H9 (cell line): ENCODE measurements around the gene TRIO. TPM values are rescaled to one million over a fixed set of nuclear protein-coding genes. Genes with fewer than 3 reads are reported as not detected.

ENCODE experiments used
- DNase-seq: peaks from one replicate; pipeline ENCODE4 v3.0.0-alpha.2; 2017
- H2AFZ ChIP-seq: one replicate; pipeline ENCODE4 v1.6.1; 2013; ENCODE audit warnings: mild to moderate bottlenecking, low read length, control low read depth, moderate library complexity
- H2AK5ac ChIP-seq: 2 replicates; pipeline ENCODE4 v1.6.1; 2013; ENCODE audit warnings: low read length, control low read depth, mixed read lengths; ENCODE audit not compliant: insufficient read length
- H2BK120ac ChIP-seq: one replicate; pipeline ENCODE4 v1.6.1; 2013; ENCODE audit warnings: low read depth, mild to moderate bottlenecking, low read length, control low read depth, inconsistent platforms; ENCODE audit not compliant: poor library complexity, severe bottlenecking
- H2BK12ac ChIP-seq: 2 replicates; pipeline ENCODE4 v1.6.1; 2013; ENCODE audit warnings: low read length, control low read depth, mixed read lengths, low read depth; ENCODE audit not compliant: insufficient read length
- H2BK15ac ChIP-seq: 2 replicates; pipeline ENCODE4 v1.6.1; 2013; ENCODE audit warnings: low read depth, low read length, control low read depth
- H2BK20ac ChIP-seq: one replicate; pipeline ENCODE4 v1.6.1; 2013; ENCODE audit warnings: low read depth, mild to moderate bottlenecking, low read length, control low read depth, inconsistent platforms; ENCODE audit not compliant: poor library complexity, severe bottlenecking
- H2BK5ac ChIP-seq: 2 replicates; pipeline ENCODE4 v1.6.1; 2013; ENCODE audit warnings: low read length, control low read depth, mixed read lengths; ENCODE audit not compliant: insufficient read length
- H3K14ac ChIP-seq: 2 replicates; pipeline ENCODE4 v1.6.1; 2013; ENCODE audit warnings: low read length, control low read depth; ENCODE audit not compliant: insufficient read depth
- H3K18ac ChIP-seq: 2 replicates; pipeline ENCODE4 v1.6.1; 2013; ENCODE audit warnings: low read depth, mild to moderate bottlenecking, mixed read lengths, low read length, control low read depth; ENCODE audit not compliant: insufficient read length
- H3K23ac ChIP-seq: 2 replicates; pipeline ENCODE4 v1.6.1; 2013; ENCODE audit warnings: low read length, control low read depth, mixed read lengths, low read depth; ENCODE audit not compliant: insufficient read length
- H3K23me2 ChIP-seq: 2 replicates; pipeline ENCODE4 v1.6.1; 2013; ENCODE audit warnings: low read depth, mild to moderate bottlenecking, mixed read lengths, low read length, control low read depth; ENCODE audit not compliant: insufficient read length, poor library complexity, severe bottlenecking
- H3K27ac ChIP-seq: 2 replicates; pipeline ENCODE4 v1.5.1; 2013; ENCODE audit warnings: low read length, control low read depth, mixed read lengths, low read depth; ENCODE audit not compliant: insufficient read length
- H3K27me3 ChIP-seq: 2 replicates; pipeline ENCODE4 v1.6.1; 2013; ENCODE audit warnings: low read length, control low read depth, inconsistent platforms; ENCODE audit not compliant: insufficient read depth
- H3K4ac ChIP-seq: 2 replicates; pipeline ENCODE4 v1.6.1; 2013; ENCODE audit warnings: low read depth, mild to moderate bottlenecking, control low read depth, inconsistent platforms, low read length, moderate library complexity
- H3K4me1 ChIP-seq: 2 replicates; pipeline ENCODE4 v1.6.1; 2013; ENCODE audit warnings: low read length, control low read depth, inconsistent platforms; ENCODE audit not compliant: insufficient read depth
- H3K4me2 ChIP-seq: 2 replicates; pipeline ENCODE4 v1.6.1; 2013; ENCODE audit warnings: low read length, control low read depth, mixed read lengths; ENCODE audit not compliant: insufficient read length, insufficient read depth
- H3K56ac ChIP-seq: 2 replicates; pipeline ENCODE4 v1.6.1; 2013; ENCODE audit warnings: low read depth, mild to moderate bottlenecking, mixed read lengths, low read length, control low read depth; ENCODE audit not compliant: insufficient read length
- H3K79me1 ChIP-seq: 2 replicates; pipeline ENCODE4 v1.6.1; 2013; ENCODE audit warnings: low read depth, mild to moderate bottlenecking, moderate library complexity, low read length, control low read depth, inconsistent platforms; ENCODE audit not compliant: insufficient read depth, poor library complexity, severe bottlenecking
- H3K79me2 ChIP-seq: 2 replicates; pipeline ENCODE4 v1.6.1; 2013; ENCODE audit warnings: low read length, control low read depth, inconsistent platforms; ENCODE audit not compliant: insufficient read depth
- H3K9ac ChIP-seq: 2 replicates; pipeline ENCODE4 v1.6.1; 2013; ENCODE audit warnings: low read length, control low read depth, mixed read lengths; ENCODE audit not compliant: insufficient read length; ENCODE audit errors: extremely low read depth
- H3K9me3 ChIP-seq: one replicate; pipeline ENCODE4 v1.6.1; 2013; ENCODE audit warnings: low read depth, low read length, inconsistent platforms; ENCODE audit not compliant: control insufficient read depth
- H3T11ph ChIP-seq: one replicate; pipeline ENCODE4 v1.6.1; 2013; ENCODE audit warnings: mild to moderate bottlenecking, low read length, control low read depth, inconsistent platforms
- H4K20me1 ChIP-seq: one replicate; pipeline ENCODE4 v1.6.1; 2013; ENCODE audit not compliant: control insufficient read depth, insufficient read length, insufficient read depth
- H4K5ac ChIP-seq: 2 replicates; pipeline ENCODE4 v1.6.1; 2013; ENCODE audit warnings: low read depth, mild to moderate bottlenecking, mixed read lengths, low read length, control low read depth; ENCODE audit not compliant: insufficient read length
- H4K8ac ChIP-seq: replicated peaks from 2 replicates; pipeline ENCODE4 v1.6.1; 2013; ENCODE audit warnings: low read length, control low read depth, mixed read lengths, low read depth; ENCODE audit not compliant: insufficient read length
- H4K91ac ChIP-seq: 2 replicates; pipeline ENCODE4 v1.6.1; 2013; ENCODE audit warnings: low read depth, mild to moderate bottlenecking, moderate library complexity, mixed read lengths, low read length, control low read depth; ENCODE audit not compliant: insufficient read length
- H3K27ac Mint-ChIP-seq, 3 experiments: 2 replicates in 2 of 3; 3 replicates in 1 of 3; pipeline ENCODE4 v1.8.0; 2020 to 2021; ENCODE audit warnings: mixed read lengths in 3 of 3, mild to moderate bottlenecking in 1 of 3, moderate library complexity in 1 of 3
- H3K27me3 Mint-ChIP-seq: 2 replicates; pipeline ENCODE4 v1.8.0; 2021; ENCODE audit warnings: low read depth, mild to moderate bottlenecking, moderate library complexity, mixed read lengths
- H3K36me3 Mint-ChIP-seq, 3 experiments: 2 replicates in 2 of 3; 3 replicates in 1 of 3; pipeline ENCODE4 v1.8.0; 2020 to 2021; ENCODE audit warnings: low read depth in 3 of 3, mixed read lengths in 3 of 3; ENCODE audit not compliant: insufficient read depth in 1 of 3
- H3K4me1 Mint-ChIP-seq, 2 experiments: 2 replicates each; pipeline ENCODE4 v1.8.0; 2020; ENCODE audit warnings: mixed read lengths in 2 of 2
- H3K4me3 Mint-ChIP-seq, 2 experiments: 2 replicates in 1 of 2; 3 replicates in 1 of 2; pipeline ENCODE4 v1.8.0; 2020 to 2021; ENCODE audit warnings: mild to moderate bottlenecking in 2 of 2, mixed read lengths in 2 of 2, moderate library complexity in 1 of 2
- H3K9me3 Mint-ChIP-seq, 2 experiments: 2 replicates in 1 of 2; 3 replicates in 1 of 2; pipeline ENCODE4 v1.8.0; 2020; ENCODE audit warnings: mild to moderate bottlenecking in 2 of 2, mixed read lengths in 2 of 2, moderate library complexity in 1 of 2
- WGBS: extraction: QIAGEN DNeasy Blood & Tissue Kit; methylation state at CpG from one replicate; pipeline ENCODE4 v1.1.7; 2013; ENCODE audit warnings: missing lambda C conversion rate, low lambda C conversion rate, mixed read lengths; ENCODE audit not compliant: insufficient read length; ENCODE audit errors: extremely low coverage; 5-methylcytosine and 5-hydroxymethylcytosine counted together
- total RNA-seq: library from RNA; stranded (reverse); gene quantifications from 2 replicates; pipeline ENCODE4 v1.2.1, GENCODE V29; 2021
- TF ChIP-seq, protein P1 (sequence below): fragments of 200-600 bp; sonication (generic); conservative IDR thresholded peaks from 3 replicates; pipeline ENCODE4 v1.8.0; 2021; ENCODE audit warnings: antibody characterized with exemption, mild to moderate bottlenecking

The TRIO gene
- total RNA-seq, 1 experiment from 2014 or later, result 87.8 TPM

DNA sequence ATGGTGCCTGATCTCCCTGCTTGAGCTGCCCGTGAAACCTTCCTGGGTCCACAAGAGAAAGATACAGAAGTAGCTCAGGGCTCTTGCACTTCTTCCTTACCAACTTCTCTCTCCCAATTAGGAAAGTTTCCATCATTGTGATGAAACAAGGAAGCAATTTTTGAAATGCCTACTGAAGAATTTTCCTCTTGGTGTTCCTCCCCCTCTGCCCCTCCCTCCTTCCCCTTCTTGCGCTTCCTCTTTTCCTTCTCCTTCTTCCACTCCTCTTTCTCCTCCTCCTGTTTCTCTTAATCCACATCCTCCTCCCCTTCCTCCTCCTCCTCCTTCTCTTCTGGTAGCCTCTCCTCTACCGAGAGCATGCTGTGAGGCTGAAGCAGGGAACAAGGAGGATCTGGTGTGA lies 402.2 kb downstream of the TRIO start:
- no peaks in the 10 kb centered on the region for H3K27me3 ChIP-seq
- H3K79me1 ChIP-seq, result no peaks in the 10 kb centered on the region
- H2BK120ac ChIP-seq, result no peak overlapping the region
- no peaks in the 10 kb centered on the region; a peak in 2 of 5 replicates for H3K9me3 Mint-ChIP-seq
- H3K4me1 Mint-ChIP-seq, result no peaks in the 10 kb centered on the region
- H3K9me3 ChIP-seq, result no peaks in the 10 kb centered on the region
- no peak overlapping the region for H3K4me2 ChIP-seq
- no peak overlapping the region for H2AK5ac ChIP-seq
- H4K5ac ChIP-seq, result no peak overlapping the region
- DNase-seq, result no peak
- peak overlapping the region; percentile 96 for H3K23ac ChIP-seq
- no peak overlapping the region for H3T11ph ChIP-seq
- H3K18ac ChIP-seq, result no peak overlapping the region
- H4K8ac ChIP-seq, result no peak overlapping the region
- no peak overlapping the region for H2BK5ac ChIP-seq
- H3K4ac ChIP-seq, result no peak overlapping the region
- H3K27ac ChIP-seq, result no peak overlapping the region
- H3K4me3 Mint-ChIP-seq, result no peak overlapping the region
- no peak overlapping the region for H4K91ac ChIP-seq
- H3K23me2 ChIP-seq, result no peaks in the 10 kb centered on the region
- TF ChIP-seq, protein P1, sequence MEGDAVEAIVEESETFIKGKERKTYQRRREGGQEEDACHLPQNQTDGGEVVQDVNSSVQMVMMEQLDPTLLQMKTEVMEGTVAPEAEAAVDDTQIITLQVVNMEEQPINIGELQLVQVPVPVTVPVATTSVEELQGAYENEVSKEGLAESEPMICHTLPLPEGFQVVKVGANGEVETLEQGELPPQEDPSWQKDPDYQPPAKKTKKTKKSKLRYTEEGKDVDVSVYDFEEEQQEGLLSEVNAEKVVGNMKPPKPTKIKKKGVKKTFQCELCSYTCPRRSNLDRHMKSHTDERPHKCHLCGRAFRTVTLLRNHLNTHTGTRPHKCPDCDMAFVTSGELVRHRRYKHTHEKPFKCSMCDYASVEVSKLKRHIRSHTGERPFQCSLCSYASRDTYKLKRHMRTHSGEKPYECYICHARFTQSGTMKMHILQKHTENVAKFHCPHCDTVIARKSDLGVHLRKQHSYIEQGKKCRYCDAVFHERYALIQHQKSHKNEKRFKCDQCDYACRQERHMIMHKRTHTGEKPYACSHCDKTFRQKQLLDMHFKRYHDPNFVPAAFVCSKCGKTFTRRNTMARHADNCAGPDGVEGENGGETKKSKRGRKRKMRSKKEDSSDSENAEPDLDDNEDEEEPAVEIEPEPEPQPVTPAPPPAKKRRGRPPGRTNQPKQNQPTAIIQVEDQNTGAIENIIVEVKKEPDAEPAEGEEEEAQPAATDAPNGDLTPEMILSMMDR, result no peak
- H3K27ac Mint-ChIP-seq, result no peak overlapping the region
- no peak overlapping the region for H2BK15ac ChIP-seq
- no peak overlapping the region for H3K56ac ChIP-seq
- H3K14ac ChIP-seq, result no peak overlapping the region
- no CpG with 5 or more reads among the region's 3 CpGs for WGBS
- no peak overlapping the region for H3K9ac ChIP-seq
- H2BK12ac ChIP-seq, result no peak overlapping the region
- H3K4me1 ChIP-seq, result no peaks in the 10 kb centered on the region
- no peaks in the 10 kb centered on the region for H4K20me1 ChIP-seq
- no peaks in the 10 kb centered on the region; a peak in 1 of 7 replicates for H3K36me3 Mint-ChIP-seq
- no peaks in the 10 kb centered on the region for H3K79me2 ChIP-seq
- no peak overlapping the region for H2BK20ac ChIP-seq
- H3K27me3 Mint-ChIP-seq, result peaks cover 3% of the 10 kb centered on the region; the same call in 1 of the 2 replicates
- no peak overlapping the region for H2AFZ ChIP-seq
